Activated CD8-positive, alpha-beta memory T cell treated with anti-CD3 and anti-CD28 coated beads, Interleukin-2, amount 50 U/mL, for 48 hours (primary cell): Measurements from ENCODE around the gene RAE1.

Experiments
- DNase-seq: peaks from one replicate; pipeline ENCODE4 v3.0.0-alpha.2; 2020

Gene RAE1, protein sequence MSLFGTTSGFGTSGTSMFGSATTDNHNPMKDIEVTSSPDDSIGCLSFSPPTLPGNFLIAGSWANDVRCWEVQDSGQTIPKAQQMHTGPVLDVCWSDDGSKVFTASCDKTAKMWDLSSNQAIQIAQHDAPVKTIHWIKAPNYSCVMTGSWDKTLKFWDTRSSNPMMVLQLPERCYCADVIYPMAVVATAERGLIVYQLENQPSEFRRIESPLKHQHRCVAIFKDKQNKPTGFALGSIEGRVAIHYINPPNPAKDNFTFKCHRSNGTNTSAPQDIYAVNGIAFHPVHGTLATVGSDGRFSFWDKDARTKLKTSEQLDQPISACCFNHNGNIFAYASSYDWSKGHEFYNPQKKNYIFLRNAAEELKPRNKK

DNA sequence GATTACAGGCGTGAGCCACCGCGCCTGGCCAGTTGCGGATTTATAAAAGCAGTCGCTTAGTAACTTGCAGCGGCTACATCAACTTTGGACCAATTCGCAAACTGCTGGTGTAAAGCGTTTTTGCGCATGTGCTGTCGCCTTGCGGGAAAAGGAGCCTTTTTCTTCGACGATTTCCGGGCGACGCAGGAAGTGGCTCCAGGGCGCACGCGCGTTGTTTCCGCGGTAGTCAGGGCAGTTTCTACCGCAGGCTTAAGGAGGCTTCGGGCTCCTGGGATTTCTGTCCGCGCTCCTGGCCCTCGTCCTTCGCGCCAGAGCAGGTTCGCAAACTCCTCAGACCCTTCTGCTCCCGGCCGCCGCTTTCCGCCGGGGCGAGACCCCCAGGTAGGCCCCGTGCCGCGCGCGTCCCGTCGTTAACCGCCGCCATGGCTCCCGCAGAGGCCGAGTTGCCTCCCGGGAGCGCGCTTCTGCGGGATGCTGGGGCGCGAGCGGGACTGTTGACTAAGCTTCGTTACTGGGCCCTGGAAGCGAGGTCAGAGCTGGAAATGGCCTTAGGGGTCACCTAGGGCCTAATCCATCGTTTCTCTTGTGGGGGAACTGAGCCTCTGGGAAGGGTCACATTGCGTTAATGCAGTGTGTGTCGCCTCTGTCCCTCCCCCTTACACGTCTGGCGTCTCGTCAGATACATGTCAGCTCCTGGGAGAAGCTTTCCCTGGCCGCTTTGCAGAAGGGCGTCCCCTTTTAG is at the start of gene RAE1:
Gene RAE1, plus strand, starts transcription at position 214 of the 742 bp plus-strand sequence. CDS start 2,784 bp downstream, outside the sequence.
- peak; percentile 94 for DNase-seq

DNA sequence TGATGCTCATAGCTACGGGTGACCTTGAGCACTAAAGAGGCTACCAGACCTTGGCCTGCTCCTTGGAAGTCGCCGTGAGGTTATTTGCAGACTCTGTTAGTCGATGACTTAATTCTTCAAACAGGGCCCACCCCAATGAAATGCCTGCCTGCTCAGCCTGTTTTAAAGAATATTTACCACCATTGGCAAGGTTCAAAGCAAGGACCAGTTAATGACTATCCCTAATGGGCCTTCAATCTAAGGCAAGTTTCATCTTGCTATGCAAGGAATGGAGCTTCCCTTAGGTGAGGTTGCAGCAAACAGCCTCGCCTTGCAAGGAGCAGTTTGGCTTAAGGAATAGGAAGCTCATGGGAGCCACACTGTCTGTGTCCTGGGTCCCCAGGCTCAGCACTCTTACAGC is 44.3 kb upstream of the RAE1 start:
- DNase-seq, result no peak

DNA sequence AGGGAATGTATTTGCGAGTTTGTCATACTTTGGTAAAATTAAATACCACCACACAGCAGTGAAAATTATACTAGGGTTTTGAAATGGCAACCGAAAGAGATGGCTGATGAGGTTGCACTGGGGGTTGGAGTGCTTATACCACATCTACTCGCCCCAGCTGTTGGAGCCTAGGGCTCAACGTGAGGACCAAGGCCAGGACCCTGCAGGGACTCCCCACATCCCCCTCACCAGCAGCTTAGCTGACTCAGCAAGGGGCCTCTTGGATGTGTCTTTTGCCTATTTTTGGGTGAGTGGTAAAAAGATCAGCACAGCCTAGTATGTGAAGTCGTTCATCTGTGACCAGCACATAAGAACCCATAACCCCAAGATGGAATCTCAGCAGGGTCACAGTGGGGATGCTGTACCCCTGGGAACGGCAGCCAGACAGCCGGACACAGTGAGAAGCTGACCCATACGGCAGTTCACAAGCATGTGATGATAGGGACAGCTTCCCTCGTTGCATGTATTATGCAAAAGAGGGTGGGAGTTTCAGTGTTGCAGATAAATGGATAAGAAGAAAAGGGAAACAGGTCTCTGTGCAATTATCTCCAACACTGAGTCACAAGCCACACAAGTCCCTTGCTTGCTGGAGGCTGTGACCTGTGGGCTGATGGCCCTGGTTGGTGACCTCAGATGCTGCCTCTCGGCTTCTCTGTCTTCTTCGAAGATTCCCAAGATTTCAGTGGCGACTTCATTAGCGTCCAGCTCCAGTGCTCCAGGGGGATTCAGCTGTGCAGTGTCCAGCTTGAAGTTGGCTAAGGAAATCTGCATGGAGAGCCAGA is 42.4 kb upstream of the RAE1 start:
- DNase-seq, result no peak

DNA sequence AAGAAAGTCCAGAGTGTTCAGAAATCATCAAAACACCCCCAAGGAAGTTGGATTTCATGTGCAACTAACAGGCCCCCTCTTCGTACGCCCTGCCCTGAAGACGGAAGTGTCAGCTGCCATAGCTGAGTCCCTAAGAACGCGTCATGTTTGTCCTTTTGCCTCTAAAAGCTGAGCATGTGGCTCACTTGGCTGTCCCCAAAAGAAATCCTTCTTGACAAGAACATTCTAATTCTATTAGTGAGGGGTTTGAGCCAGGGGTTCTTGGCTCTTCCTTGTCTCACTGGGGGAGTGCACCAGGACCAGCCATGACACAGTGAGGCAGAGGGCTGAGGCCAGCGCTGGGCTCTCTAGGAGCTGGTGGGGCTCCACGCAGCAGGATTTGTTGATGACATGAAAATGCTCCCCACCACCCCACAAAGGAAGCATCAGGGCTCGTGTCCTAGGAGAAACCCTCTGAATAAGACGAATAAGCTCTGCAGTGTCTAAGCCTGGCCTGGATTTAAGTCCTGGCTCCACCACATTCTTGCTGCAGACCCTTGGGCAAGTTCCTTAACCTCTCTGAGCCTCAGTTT is 41.4 kb upstream of the RAE1 start:
- no peak for DNase-seq

DNA sequence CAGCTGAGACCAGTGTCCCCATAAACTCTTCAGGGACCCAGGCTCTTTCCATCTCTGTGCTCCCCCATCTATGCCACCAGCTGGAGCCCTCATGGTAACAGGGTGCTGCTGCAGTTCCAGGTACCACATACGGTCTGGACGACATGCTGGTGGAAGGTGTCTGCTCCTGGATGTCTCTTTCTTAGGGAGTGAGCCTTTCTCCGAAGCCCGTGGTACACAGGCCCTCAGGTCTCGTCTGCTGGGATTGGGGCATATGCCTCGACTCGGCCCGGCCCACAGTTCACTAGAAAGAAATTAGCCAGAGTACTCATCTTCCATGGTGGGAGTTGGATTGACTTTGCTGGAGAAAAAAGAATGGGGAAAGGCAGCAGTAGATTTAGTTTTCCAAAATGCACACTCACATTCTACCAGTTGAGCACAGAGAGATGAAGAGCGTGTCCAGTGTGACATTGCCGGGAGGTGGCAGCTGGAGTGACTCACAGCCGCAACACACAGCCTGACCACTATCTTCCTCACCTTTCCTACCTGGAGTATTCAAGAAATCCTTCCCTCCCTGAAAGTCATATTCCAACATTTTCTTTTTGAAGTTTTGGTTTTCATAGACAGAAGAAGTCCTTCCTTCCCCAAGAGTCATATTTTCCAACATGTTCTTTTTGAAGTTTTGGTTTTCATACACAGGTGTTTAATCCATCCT is 40.1 kb upstream of the RAE1 start:
- DNase-seq, result no peak

DNA sequence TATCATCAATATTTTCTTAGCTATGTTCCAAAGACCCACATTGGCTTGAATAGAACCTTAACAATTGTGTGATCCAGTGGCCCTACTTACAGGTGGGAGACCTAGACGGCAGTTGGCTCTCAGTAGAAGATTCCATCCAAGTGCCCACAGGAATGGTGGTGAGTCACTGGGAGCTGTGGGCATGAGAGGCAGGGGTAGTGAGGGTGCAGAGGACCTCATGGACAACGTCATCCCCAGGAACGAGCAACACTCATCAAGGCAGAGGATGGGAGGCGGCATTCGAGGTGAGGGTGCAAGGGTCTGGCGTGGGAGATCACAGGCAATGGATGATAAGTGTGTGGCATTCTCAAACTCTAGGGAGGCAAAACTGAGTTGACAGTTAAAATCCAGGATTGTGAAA is 38.9 kb upstream of the RAE1 start:
- no peak for DNase-seq

DNA sequence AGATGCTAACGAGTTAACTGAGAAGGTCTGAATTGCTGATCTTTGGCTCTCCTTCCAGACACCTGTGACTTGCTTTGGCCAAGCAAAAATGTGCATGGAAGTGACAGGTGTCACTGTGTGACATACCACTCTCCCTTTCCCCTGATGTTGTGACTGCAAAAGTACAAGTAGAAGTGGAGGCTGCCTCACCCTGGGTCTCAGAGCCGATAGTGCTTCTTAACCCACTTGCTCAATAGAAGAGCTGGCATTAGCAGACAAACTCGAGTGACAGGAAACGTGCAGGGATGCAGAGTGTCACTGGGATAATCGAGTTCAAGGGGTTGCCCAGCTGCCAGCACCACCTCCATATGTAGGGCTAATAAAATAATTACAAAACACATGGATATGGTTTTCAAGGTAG is 37.8 kb upstream of the RAE1 start:
- DNase-seq, result no peak

DNA sequence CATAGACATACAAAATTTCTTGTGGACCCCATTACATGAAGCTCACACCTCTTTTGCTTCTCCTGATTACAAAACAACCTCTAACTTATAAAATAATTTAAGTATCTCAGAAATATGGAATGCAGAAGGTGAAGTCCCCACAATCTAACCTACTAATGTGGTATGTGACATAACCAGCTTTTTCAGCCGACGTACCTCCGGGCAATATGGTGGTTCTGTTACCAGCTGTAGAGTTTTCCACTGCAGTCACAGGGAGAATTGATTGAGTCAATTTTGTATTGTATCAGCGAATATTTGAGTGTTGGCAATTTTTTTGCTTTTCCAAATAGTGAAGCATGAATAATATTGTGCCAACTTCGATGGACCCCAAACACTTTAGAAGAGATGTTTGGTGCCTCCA is 37.1 kb upstream of the RAE1 start:
- no peak for DNase-seq

DNA sequence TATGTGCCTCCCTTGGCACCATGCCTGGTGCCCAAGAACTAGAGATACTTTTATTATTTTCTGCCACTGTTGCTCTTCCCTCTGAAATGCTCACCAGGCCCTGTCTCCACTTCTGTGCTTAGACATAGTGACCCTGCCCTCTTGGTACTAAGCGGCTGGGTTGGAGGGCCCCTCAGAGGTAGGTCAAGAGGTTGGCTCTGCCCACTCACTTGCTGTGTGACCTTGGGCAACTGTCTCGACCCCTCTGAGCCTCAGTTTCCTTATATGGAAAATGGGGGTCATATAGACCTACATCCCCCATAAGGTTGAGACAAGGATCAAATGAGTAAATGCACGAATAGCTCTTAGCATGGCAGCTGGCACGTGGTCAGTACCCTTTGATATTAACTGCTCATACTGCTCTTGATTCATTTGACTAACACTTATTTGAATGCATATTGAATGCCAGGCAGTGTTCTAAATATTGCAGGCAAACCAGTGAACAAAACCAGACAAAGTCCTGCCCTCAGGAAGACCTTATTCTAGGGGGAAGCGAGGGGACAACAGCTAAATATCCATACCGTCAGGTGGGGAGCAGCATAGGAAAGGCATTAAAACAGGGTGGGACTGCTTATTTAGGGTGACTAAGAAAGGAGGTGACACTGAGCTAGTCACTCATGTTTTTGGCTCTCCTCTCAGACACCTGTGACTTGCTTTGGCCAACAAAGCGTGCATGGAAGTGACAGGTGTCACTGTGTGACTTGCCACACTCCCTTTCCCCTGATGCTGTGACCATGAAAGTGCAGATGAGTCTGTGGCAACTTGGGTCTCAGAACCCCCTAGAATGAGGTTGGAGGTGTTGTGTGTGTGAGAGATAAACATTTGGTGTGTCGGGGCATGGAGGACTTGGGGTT is 35.7 kb upstream of the RAE1 start:
- no peak for DNase-seq

DNA sequence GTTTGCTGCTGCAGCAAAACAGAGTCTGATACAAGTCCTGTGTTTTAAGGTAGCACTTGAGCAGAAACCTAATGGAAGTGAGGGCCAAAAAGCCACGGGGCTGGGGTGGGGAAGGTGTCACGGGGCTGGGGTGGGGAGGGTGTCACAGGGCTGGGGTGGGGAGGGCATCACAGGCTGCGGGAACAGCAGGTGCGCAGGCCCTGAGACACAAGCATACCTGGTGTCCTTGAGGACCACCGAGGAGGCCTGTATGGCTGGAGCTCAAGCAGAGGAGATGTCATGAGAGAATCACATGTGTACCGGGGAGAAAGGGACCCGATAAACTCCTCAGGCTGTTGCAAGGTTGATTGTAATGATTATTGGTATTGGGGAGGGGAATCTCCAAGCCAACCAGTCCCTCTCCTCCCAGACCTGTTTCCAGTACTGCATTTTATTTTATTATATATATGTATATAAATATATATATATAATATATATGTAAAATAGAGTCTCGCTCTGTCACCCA is 35.0 kb upstream of the RAE1 start:
- DNase-seq, result no peak

DNA sequence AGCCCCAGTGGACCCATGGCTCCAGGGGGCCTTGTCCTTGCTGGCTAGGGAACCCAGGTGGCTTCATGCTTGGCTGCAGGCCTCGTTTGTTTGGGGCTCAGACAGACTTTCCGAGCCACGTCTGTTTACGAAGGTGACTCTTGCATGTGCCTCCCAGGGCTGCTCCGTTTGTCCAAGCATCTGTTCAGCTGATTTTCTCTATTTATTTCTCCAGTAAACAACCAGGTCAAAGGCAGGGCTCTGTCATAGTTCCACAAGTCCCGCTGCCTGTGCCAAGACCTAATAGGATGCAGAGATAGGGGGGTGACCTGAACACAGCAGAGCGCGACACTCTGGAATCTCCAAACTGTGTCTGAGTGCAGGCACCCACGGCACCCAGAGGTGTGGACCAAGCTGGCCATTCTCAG is 34.3 kb upstream of the RAE1 start:
- DNase-seq, result no peak

DNA sequence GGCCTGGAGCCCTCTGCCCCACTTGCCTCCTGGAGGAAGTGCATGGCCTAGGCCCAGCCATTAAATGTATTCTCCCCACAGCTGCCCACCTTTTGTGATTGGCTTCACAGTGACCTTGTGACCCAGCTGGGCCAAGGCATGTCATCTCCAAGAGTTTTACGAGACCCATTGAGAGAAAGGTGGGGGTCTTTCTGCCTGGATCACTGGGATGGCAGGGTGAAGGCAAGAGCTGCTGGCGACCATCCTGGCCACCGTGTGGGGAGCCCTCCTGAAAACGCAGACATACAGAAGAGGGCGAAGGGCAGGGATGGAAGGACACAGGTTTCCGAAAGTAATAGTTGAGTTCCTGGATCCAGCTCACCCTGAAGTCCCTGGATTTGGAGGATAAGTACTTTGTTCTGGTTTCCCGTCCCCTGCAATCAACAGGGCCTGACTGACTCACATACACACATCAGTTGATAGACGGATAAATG is 33.7 kb upstream of the RAE1 start:
- DNase-seq, result no peak

DNA sequence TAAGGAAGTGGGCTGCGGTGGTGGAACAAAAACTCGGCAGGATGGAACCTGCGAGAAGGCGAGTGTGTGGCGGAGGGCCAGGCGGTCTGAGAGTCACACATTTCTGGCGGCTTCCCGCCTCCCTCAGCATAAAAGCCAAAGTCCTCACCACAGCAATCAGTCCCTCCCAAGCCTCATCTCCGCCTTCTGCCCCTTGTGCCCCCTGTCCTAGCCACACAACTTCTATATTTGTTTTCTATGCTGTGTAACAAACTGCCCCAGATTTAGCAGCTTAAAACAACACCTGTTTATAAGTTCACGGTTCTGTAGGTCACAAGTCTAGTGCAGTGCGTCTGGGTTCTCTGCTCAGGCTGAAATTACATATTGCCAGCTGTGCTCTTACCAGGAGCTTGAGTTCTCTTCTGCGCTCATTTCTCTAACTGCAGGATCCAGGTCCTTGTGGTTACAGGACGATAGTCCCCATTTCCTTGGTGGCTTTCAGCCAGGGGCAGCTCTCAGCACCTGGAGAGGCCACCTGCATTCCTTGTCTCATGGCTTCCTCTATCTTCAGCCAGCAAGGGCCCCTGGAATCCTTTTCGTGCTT is 33.2 kb upstream of the RAE1 start:
- peak; percentile 42 for DNase-seq

DNA sequence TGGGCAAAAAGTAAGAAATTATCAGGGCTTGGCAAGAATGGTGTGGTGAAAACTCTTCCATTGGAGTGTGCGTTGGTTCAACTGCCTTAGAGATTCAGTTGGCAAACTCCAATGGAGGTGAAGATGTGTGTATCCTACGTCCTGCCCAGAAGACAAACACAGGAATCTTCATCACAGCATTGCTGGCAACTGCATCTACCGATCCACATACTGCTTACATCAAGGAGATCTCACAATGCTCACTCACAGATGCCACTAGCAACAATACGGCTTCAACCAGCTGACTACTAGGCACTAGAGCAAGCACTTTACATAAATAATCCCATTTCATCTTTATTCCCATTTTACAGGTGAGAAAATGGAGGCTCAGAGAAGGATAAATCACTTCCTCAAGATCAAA is 31.5 kb upstream of the RAE1 start:
- DNase-seq, result peak; percentile 22

DNA sequence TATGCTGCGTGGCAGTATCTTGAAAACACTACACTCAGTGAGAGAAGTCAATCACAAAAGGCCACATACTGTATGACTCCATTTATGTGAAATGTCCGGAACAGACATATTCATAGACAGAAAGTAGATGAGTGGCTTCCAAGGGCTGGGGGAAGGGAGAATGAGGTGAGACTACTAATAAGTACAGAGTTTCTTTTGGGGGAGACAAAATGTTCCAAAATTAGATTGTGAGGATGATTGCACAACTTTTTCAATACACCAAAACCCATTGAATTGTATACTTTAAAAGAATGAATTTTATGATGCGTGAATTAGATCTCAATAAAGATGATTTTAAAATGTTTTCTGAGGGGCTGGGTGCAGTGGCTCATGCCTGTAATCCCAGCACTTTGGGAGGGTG is 30.7 kb upstream of the RAE1 start:
- DNase-seq, result peak; percentile 6

DNA sequence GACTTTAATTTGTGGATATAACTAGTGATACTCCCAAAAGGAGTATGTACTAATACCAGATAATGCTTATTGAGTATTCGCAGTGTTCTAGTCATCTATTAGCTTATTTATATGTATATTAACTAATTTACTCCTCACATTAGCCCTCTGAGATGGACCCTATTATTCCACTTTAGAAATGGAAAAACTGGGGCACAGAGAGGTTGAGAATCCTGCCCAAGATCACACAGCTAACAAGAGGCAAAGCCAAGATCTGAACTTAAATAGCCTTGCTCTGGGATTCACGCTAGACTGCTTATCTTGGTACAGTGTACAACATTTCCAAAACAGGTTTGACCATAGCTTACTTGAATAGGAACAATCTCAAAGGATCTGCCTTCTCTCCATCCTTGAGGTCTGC is 29.9 kb upstream of the RAE1 start:
- no peak for DNase-seq

DNA sequence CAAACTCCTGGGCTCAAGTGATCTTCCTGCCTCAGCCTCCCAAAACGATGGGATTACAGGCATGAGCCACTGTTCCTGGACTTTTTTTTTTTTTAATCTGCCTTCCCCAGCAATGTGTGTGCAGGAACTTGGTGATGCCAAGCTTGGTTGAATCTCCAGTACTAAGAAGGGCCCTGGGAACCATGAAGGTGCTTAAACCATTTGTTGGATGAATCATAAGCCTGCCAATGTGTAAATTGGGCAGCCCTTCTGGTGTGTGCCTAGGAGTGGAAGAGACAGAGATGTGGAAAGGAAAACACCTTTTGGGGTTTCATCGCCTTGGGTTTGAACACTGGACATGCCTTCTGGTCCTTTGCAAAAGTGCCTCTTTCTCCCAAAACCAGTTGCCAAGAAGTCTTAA is 28.6 kb upstream of the RAE1 start:
- DNase-seq, result no peak

DNA sequence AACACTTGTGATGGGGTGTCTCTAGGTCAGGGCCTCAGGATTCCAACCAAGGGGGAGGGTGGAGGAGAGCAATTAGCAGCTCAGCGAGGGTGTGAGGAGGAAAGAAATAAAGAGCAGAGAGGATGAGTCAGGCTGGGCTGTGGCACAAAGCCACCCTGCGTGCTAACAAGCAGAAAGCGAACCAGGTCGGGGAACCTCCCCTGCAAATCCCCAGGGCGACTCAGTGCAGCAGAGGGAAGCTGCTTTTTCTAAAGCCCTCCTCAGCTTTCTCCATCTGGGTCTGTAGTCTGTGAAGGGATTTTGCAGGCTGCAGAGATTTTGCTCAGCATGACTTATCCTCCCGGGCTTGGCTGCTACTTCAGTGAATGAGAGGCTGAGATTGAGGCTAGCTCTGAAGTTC is 28.0 kb upstream of the RAE1 start:
- DNase-seq, result peak; percentile 37

DNA sequence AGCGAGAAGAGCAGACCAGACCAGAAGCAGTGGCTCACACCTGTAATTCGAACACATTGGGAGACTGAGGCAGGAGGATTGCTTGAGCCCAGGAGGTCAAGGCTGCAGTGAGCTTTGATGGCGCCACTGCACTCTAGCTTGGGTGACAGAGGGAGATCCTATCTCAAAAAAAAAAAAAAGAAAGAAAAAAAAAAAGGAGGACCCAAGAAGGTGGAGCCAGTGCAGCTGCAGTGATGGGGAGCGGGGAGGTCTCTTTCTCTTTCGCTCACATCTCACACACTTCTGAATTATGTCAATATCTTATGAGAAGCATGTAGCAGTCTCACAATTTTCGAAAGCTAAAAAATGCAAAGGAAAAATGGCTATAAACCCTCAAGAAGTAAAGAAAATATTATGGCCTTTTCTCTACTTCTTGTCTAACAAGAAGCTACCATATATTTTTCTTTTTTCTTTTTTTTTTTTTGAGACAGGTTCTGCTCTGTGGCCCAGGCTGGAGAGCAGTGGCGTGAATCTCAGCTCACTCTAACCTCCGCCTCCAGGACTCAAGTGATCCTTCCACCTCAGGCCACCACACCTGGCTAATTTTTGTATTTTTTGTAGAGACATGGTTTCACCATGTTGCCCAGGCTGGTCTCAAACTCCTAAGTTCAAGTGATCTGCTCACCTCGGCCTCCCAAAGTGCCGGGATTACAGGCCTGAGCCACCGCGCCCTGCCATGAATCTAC is 25.3 kb upstream of the RAE1 start:
- peak; percentile 10 for DNase-seq
